ENCODE data around the gene HDLBP.
"Not testable (repeated sequence)": the region's sequence is repeated elsewhere in the genome, so short reads cannot be mapped to it uniquely, and the experiment has no call there.

Gene HDLBP

GRCh38 chr2:241320394-241320793, 4.9 kb upstream of the HDLBP start:
- H3K4me3 ChIP-seq (ENCODE audit: low read length) = no peak overlapping the region
- no peak for TF ChIP-seq CTCF (conservative IDR thresholded peaks at IDR 0.05; ENCODE audit: low read depth, low read length)
- DNase-seq (ENCODE audit: low read depth) = no peak

- H3K4me3 ChIP-seq (ENCODE audit: low read length) = not testable (repeated sequence)
These were observed 3.4 kb upstream of the HDLBP start for GRCh38 chr2:241318830-241319229.

GRCh38 chr2:241317391-241317790, 1.9 kb upstream of the HDLBP start:
- TF ChIP-seq CTCF (conservative IDR thresholded peaks at IDR 0.05; ENCODE audit: low read depth, low read length) = no peak
- peak overlapping the region; percentile 91 for H3K4me3 ChIP-seq (ENCODE audit: low read length)
- DNase-seq (ENCODE audit: low read depth) = no peak

More at GRCh38 chr2:241318830-241319229, 3.4 kb upstream of the HDLBP start:
- not testable (repeated sequence) for DNase-seq (ENCODE audit: low read depth)

GRCh38 chr2:241316825-241317224, 1.4 kb upstream of the HDLBP start:
- DNase-seq (ENCODE audit: low read depth) = no peak
- no peak for TF ChIP-seq CTCF (conservative IDR thresholded peaks at IDR 0.05; ENCODE audit: low read depth, low read length)
- H3K4me3 ChIP-seq (ENCODE audit: low read length) = peak overlapping the region; percentile 91

- no peak for TF ChIP-seq CTCF (conservative IDR thresholded peaks at IDR 0.05; ENCODE audit: low read depth, low read length)
- peak within 1 kb of the TSS; percentile 96 for H3K4me3 ChIP-seq (ENCODE audit: low read length)
- no peak for DNase-seq (ENCODE audit: low read depth)
These were observed 583 bp upstream of the HDLBP start, which contains the start of gene SEPTIN2 for GRCh38 chr2:241315879-241316631. SEPTIN2 (plus strand) TSS chr2:241315925; CDS start chr2:241324233, 8,308 bp downstream.

GRCh38 chr2:241314226-241315092, 1.0 kb downstream of the HDLBP start:
- peak overlapping the region; percentile 96 for H3K4me3 ChIP-seq (ENCODE audit: low read length)
- no peak for TF ChIP-seq CTCF (conservative IDR thresholded peaks at IDR 0.05; ENCODE audit: low read depth, low read length)
- peak; percentile 15 for DNase-seq (ENCODE audit: low read depth)

GRCh38 chr2:241313543-241314095, 1.9 kb downstream of the HDLBP start:
- DNase-seq (ENCODE audit: low read depth) = no peak
- H3K4me3 ChIP-seq (ENCODE audit: low read length) = peak overlapping the region; percentile 96

More at GRCh38 chr2:241313543-241314095, 1.9 kb downstream of the HDLBP start:
- no peak for TF ChIP-seq CTCF (conservative IDR thresholded peaks at IDR 0.05; ENCODE audit: low read depth, low read length)

Data from retinal pigment epithelial cell (primary cell).